Activated naive CD4-positive, alpha-beta T cell (primary cell): ENCODE data around the gene PRKAR1A.
"Not testable (repeated sequence)": the region's sequence is repeated elsewhere in the genome, so short reads cannot be mapped to it uniquely, and the experiment has no call there.

Experiments used
- DNase-seq, 4 experiments: peaks; one replicate each; lab custom pipeline; 2025; lab: John Stamatoyannopoulos, UW

Gene PRKAR1A

DNA sequence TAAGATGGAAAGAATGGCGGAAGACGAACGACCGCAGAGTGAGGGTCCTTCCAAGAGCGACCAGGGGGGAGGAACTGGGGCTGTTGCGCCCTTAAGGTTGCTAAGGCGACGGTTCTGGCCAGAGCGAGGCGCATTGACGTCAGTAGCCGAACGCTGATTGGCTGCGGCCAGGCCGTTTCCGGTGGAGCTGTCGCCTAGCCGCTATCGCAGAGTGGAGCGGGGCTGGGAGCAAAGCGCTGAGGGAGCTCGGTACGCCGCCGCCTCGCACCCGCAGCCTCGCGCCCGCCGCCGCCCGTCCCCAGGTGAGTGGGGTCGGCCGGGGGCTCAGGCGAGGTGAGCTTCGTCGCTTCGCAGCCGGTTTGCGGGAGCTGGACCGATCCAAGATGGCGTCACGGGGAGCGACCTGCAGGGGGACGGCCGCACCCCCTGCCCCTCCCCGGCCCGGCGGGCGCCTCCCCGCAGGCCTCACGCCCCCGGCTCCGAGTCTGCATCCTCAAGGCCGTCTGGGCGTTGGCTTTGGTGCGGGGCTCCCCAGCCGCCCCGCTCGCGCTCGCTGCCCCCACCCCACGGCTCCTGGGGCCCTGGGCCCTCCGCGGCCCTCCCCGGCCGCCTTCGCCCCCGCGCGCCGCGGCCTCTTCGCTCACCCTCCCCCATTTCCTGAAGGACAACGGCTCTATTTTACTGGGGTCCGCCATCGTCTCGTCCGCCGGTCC is at the start of gene PRKAR1A:
PRKAR1A (plus strand) TSS at position 184 of the 713 bp plus-strand sequence. CDS start 2,970 bp downstream, outside the sequence.
- peak; percentile 66 to 87 (median 79) for DNase-seq

DNA sequence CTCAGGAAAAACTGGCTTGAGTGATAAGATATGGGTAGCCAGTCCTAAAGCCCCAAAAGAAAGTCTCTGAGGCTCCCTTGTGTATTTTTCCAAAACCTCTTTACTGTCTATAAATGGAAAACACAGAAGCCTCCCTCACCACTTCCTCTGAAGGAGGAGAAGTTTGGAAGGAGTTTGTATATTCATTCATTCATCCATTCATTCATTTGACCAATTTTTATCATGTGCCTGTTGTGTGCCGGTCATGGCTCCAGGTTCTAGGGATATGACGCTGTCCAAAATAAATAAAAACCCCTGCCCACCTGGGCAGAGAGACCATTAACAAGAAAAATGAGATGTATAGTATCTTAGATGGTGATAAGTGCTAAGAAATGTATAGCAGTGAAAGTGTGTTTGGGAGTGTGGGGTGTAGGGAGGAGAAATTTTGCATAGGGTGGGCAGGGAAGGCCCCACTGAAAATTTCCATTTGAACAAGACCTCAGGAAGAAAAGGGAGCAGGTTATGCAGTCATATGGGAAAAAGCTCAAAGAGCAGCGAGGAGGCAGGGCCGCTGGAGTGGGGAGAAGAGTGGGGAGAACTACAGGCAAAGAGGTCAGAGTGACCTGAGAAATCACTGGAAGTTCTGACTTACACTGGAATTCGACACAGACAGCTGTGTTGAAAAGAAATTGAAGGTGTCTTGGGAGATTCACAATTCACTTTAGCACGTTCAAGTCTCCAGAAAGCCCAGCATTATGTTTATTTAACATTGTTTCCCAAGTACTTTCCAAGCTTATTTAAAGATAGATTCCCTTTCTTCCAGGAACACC is 48.8 kb upstream of the PRKAR1A start:
- no peak for DNase-seq

DNA sequence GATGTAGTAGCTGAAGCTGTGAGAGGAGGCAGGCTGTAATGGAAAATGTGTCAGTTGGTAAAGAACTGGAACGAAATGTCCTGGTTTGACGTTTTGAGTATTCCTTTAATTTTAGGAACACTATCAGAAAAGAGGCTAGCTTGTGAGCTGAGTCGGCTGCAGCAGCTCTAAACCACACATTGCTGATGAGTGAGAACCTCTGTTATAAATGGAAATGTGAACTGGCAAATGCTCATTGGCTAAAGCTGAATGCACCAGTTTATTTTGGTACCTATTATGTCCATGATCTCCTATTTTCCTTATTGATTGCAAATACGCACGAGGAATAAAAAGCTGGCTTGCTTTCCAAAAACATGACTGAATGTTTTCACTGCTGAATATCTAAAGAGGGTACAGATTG is 43.9 kb upstream of the PRKAR1A start:
- no peak for DNase-seq

DNA sequence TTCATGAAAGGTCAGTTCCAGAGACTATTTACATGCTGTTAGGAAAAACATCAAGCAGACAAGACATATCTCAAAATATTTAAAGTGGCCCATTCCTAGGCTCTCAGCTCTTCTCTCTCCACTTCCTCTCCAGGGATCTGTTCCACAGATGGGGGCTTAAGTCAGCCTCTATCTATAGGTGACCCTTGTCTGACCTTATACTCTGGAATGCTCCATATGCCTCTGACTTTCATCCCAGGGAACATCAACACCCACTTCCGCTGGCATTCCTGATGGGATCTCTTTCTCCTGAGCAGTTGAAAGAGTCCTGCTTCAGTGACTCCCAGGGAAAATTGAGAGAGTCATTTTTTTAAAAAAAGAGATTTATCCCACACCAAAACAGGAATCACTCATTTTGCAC is 43.4 kb upstream of the PRKAR1A start:
- DNase-seq: no peak

DNA sequence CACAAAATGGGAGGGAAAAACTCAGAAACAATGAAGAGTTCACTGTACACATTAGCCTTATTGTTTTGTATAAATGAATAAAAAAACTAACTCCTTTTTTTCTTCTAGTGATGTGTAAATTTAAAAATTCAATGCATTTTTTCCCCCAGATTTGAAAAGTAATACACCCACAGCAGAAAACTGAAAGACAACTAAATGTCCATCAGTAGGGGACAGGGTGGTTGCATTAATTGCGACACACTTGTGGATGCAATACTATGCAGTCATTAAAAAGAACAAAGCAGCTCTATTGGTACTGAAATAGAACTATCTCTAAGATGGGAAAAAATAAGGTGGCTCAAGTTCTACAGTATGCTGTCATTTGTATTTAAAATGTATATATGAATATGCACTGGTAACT is 41.3 kb upstream of the PRKAR1A start:
- DNase-seq: no peak

DNA sequence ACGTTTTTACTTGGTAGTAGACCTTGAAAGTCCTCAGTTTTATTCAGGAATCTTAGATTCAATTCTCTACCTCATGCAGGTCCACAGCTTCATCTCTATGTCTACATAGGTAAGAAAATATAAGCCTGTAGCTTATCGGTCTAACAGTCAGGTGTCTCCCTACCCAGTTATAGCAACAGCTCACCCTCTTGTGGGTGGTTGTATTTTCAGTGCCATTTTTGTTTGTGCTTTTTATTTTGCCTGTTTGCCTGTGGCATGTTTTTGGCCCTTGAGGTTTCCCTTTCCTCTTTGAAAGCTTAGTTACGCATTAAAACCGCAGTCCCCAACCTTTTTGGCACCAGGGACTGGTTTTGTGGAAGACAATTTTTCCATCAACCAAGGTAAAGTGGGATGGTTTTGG is 31.3 kb upstream of the PRKAR1A start:
- DNase-seq: no peak

DNA sequence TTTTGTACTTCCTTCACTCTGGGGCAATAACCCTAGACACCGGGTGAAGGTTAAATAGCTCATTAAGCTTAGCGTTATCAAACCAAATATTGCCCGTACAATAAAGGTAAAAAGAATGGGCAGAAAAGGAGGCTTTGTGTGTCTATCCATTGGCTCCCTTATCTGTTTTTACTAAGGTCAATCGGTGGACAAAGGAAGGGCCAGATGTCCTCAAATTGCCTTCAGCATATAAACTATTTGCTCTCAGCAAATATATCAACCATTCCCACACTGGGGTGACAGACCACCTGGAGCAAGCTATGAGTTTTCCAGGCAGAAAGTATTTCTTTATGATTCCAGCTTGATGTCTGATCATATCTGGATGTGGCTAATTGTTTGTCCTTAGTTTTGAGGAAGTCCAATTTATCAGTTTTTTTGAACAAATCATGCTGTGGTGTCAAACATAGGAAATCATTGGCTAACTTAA is 29.6 kb upstream of the PRKAR1A start:
- DNase-seq: no peak

DNA sequence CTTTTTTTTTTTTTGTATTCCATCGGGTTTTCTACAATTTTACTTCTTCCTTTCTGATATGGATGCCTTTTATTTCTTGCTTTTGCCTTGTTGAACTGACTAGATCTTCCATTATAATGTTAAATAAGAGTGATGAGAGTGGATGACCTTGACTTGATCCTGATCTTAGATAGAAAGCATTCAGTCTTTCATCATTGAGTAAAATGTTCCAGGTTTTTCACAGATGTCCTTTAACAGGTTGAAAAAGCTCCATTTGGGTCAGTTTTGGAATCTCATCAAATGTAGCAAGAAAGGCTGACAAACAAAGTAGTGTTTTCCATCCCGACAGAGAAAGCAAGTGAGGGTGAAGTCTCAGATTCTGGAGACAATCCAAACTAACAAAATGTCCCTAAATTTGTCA is 27.8 kb upstream of the PRKAR1A start:
- DNase-seq: no peak

DNA sequence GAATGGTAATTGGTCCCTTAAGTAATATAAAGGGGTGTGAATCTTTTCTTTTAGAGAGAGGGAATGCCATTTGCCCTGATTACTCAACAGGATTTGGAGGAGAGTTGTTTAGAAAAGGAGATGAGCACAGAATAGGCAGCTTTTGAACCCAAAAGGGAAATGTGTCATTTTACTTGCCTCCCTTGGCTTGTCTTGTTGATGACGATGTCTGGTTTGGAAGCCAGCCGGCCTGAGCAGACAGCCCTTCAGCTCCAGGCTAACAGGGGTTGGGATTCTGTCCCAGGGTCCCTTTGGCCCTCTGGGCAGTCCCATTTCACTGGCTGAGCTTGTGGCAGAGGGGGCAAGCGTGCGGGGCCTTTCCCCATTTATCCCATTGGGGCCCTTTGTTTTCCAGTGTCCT is 22.3 kb upstream of the PRKAR1A start:
- DNase-seq: no peak

DNA sequence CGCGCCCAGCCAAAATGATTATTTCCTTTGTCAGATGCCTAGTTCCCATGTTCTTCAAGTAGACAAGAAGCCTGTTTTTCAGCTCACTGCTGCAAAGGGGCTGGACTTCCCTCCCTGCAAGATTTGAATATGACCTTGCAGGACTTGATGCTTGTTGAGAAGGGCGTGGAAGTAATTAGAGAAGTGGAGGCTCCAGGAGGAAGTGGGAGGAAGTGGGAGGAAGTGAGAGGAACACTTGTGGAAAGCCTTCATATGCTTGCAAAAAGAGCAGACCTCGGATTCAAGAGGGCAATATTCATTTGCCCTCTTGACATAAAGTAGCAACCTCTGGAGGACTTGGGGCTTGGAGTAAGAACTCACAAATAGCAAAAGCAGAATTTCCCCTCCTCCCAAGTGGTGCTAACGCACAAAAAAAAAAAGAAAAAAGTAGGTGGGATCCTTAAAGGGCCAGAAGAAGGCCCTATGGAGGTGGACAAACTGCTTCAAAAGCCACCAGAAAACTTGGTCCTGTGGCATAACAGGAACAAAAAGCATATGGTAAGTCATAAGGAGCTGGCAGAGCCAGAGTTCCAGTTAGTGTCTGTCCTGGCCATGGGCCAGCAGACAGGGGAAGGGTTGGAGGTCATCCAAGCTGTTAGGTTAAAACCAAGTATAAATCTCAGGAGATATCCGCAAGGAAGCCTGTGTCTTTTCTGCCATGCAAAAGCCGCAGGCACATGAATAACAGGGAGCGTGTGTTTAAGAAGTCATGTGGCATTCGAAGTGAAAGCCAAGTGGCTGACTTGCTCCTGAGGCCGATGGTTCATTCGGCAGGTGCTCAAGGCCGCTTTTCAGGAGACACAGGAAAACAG is 20.6 kb upstream of the PRKAR1A start:
- no peak for DNase-seq

DNA sequence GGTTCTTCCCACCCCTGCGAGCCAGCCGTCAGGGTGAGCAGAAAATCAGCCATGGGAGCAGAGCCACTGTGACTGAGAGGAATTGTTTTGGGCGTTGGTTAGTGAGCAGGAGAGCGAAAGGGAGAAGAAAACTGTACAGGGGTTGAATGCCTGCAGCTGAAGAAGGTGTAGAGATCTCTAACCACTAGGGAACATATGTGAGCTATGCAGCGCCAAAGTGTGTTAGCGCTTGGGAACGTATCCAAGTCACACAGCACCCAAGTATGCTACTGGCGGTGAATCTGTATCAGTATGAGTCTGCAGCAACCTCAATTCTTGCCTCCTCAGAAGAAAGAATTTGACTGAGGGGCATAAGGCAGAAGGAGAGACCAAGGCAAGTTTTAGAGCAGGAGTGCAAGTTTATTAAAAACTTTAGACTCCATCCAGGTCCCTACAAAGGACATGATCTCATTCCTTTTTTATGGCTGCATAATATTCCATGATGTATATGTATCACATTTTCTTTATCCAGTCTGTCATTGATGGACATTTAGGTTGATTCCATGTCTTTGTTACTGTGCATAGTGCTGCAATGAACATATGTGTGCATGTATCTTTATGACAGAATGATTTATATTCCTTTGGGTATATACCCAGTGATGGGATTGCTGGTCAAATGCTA is 19.7 kb upstream of the PRKAR1A start:
- not testable (repeated sequence) for DNase-seq

DNA sequence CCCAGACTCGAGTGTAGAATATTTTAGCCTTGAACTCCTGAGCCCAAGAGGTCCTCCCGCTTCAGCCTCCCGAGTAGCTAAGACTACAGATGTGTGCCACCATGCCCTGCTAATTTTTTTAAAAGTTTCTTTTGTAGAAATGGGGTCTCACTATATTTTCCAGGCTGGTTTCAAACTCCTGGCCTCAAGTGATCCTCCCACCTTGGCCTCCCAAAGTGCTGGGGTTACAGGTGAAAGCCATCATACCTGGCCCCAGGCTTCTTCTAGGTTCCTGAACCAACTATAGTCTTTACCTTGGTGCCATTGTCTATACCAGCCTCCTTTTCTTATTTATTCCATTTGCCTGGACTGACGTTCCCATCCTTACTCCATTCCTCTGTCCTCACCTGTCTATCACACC is 17.1 kb upstream of the PRKAR1A start:
- DNase-seq: no peak

DNA sequence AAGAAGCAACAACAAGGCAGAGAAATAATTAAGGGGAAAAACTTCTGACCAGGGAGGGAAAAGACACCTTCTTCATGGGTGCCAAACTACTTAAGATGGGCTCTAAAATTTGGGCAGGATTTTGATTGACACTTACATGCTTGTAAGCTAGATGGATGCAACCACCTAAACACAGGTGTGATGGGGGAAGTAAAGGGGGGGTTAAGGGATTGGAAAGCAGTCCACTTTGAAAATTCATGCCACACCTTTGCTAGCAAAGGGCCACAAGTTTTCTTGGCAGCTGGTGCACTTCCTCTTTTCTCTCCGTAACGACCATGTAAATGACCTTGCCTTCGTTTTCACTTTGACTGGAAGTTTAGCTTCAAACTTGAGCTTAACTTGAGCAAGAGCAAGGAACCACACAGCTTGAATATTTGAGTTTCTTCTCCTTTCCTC is 14.3 kb upstream of the PRKAR1A start:
- DNase-seq: no peak

DNA sequence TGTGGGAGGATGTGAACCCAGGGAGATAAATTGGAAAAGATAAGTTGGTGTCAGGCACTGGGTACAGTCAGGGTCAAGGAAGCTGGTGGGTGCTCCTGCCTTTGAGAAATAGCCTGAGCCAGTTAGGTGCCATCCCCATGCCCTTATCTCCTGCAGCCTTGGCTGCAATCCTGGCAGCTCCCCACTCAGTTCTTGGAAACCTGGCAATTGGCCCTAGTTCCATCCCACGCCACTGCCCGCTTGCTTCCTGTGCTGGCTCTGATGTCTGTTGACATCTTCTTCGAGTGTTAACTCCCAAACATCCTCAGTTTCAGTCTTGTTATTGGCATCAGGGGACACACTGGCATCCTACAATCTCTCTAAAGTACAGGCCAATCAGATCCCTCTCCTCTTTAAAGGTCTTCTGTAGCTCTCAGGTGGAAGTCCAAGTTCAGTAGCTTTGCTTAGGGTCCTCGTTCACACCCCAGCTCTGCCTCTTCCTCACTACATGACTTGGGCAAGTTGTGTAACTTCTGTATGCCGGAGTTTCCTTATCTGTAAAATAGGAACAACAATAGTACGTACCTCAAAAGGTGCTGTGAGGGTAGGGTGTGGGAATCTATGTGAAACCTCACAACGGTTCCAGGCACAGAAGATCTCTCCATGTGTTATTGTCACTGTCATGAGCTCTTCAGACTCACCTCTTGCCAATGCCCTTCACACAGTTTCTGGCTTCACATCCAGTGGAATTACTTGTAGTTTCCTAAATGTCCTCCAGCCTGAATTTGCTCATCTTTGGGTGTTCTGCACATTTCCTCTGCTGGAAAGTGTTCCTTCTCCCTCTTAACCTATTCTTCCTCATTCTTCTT is 13.5 kb upstream of the PRKAR1A start:
- no peak for DNase-seq

DNA sequence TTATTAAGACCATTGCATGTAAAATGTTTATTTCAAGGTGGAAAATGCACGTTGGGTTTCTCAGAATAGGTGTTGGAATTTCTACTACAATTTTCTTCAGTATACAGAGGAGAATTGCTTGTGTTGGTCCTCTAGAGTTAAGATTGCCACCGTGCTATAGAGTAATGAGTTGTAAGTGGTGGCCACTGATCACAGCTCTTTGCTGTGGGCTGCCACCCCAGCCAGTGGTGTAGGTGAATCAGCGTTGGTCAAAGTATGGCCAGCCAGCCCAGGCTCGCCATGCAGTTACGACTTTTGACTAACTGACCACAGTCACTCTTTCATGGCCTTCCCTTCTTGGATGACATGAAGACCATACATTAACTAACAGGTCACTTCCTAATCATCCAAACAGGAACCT is 12.6 kb upstream of the PRKAR1A start:
- no peak for DNase-seq

DNA sequence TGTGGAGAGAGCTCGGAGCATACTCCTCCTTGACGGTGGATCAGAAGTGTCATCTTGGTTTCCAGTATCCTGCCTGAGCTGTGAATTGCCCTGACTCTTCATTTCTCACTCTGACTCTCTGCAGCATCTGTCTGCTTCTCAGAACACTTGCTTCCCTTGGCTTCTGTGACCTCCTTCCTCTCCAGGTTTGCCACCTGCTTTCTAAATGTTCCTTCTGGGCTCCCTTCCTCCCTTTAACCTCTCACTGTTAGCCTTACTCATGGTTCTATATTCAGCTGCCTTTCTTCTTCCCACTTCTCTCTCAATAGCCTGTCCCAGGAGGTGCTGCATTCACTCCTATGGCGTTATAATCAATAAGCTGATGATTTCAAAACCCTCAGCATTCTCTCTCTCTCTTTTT is 11.2 kb upstream of the PRKAR1A start:
- DNase-seq: no peak

DNA sequence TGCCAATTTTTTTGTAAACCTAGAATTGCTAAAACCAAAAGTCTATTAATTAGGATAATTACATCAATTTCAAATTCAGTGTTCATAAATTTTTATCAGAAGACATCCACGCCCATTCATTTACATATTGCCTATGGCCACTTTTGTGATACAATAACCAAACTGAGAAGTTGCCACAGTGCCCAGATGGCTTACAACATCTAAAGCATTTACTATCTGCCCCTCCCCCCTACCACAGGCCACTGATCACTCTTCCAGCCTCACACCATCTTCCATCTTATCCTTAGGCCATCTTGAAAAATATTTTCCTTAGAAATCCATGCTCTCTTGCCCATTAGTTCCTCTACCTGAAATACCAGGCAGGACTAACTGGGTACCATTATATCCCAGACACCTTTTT is 6.3 kb upstream of the PRKAR1A start:
- DNase-seq: no peak

DNA sequence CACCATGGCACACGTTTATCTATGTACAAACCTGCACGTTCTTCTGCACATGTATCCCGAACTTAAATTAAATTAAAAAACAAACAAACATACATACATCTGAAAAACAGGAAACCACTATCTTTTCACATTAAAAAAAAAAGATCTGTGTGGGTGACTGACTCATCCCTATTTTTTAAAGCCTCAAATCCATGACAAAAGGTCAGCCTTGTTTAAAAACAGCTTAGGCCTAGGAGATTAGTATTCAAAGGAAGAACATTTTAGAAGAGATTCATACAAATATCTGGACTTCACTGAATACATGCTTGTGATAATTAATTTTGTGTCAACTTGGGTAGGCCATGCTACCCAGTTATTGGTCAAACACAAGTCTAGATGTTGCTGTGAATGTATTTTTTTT is 4.7 kb upstream of the PRKAR1A start:
- no peak for DNase-seq

DNA sequence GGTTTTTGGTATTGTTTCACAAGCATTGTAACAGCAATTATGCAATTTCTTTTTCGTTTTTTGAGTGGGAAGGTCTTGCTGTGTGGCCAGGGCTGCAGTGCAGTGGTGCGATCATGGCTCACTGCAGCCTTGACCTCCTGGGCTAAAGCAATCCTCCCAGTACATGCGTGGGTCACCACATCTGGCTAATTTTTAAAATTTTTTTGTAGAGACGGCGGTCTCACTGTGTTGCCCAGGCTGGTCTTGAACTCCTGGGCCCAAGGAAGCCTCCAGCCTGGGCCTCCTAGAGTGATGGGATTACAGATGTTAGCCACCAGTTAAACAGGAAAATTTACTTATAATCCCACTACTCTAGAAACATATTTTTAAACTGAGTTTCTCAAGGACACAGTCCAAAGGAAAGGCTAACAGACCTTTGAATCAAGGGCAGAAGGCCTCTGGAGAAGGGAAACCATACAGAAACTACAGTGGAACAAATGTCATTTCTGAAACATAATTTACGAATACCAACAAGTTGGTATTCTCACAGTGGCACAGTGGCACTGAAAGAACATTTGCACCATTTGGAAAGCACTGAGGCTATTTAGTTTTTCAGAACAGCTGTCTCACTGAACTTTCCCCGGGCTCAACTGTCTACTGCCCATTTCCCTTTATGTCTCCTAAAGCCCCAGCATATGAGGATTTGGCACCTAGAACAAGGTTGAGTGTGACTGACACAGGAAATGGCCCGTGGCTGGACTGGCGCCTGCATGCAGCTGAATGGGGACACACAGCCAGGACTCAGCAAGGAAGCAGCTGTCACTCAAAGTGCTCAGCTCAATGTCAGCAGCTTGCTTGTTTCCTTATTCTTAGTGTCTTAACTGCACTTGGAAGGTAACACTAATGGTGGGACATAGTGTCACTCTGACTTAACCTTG is 2.8 kb upstream of the PRKAR1A start:
- DNase-seq: no peak

DNA sequence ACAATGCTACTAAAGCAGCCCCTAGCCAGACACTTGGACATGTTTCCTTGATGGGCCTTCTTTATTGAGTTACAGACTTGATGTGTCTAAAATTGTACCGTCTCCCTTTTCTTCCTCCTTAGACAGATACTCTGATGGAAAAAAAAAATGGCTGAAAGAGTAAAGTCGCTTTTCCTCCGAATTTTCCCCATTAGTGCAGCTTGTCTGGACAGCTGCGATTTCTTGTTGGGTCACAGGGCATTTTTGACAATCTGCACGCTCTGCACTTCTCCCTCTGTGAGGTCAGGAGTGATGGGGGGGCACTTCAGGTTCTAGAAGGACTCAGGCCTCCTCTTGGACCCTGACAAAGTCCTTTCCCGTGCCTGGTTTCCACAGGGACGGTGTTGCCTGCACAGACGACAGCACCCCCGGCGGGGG is 968 bp upstream of the PRKAR1A start:
- DNase-seq: no peak
